Activated CD8-positive, alpha-beta memory T cell treated with anti-CD3 and anti-CD28 coated beads for 48 hours (primary cell): Measurements from ENCODE around the gene CCDC88C.
"Not testable (repeated sequence)": the region's sequence is repeated elsewhere in the genome, so short reads cannot be mapped to it uniquely, and the experiment has no call there.

Source experiments
- DNase-seq, 3 experiments: peaks; one replicate each; pipeline ENCODE4 v3.0.0-alpha.2; 2020; ENCODE audit warnings: low read depth in 2 of 3, low spot score in 2 of 3

The CCDC88C gene

GRCh38 chr14:91272341-91273272 is 145.0 kb downstream of the CCDC88C start:
- no peak for DNase-seq

- no peak for DNase-seq
Observed at GRCh38 chr14:91271639-91272038, 146.0 kb downstream of the CCDC88C start.

GRCh38 chr14:91270619-91271018 is 147.0 kb downstream of the CCDC88C start:
- no peak for DNase-seq

GRCh38 chr14:91270188-91270587 is 147.4 kb downstream of the CCDC88C start:
- DNase-seq: no peak

GRCh38 chr14:91269076-91269991 is 148.3 kb downstream of the CCDC88C start:
- DNase-seq: no peak

GRCh38 chr14:91267965-91268437 is 149.6 kb downstream of the CCDC88C start:
- no peak for DNase-seq

- DNase-seq: not testable (repeated sequence)
Observed at GRCh38 chr14:91266276-91266675, 151.3 kb downstream of the CCDC88C start.

GRCh38 chr14:91265404-91265803 is 152.2 kb downstream of the CCDC88C start:
- DNase-seq: no peak

GRCh38 chr14:91264151-91265150 is 153.2 kb downstream of the CCDC88C start:
- DNase-seq: no peak

- DNase-seq: no peak
Observed at GRCh38 chr14:91263329-91263728, 154.3 kb downstream of the CCDC88C start.

- no peak for DNase-seq
Observed at GRCh38 chr14:91261986-91262549, 155.6 kb downstream of the CCDC88C start.

- DNase-seq: no peak
Observed at GRCh38 chr14:91261115-91261514, 156.5 kb downstream of the CCDC88C start.

- DNase-seq: no peak
Observed at GRCh38 chr14:91258876-91259275, 158.7 kb downstream of the CCDC88C start.

GRCh38 chr14:91258011-91258618 is 159.5 kb downstream of the CCDC88C start:
- DNase-seq: no peak

- no peak for DNase-seq
Observed at GRCh38 chr14:91257328-91258010, 160.2 kb downstream of the CCDC88C start.

GRCh38 chr14:91256661-91257060 is 161.0 kb downstream of the CCDC88C start:
- DNase-seq: no peak

- DNase-seq: no peak
Observed at GRCh38 chr14:91255026-91255695, 162.5 kb downstream of the CCDC88C start.

GRCh38 chr14:91254461-91254860 is 163.2 kb downstream of the CCDC88C start:
- no peak for DNase-seq
